COR-L47 (cell line): Measurements from ENCODE around the gene BTBD2.

Experiments
- DNase-seq: peaks from one replicate; lab custom pipeline; 2025; lab: John Stamatoyannopoulos, UW

The BTBD2 gene

GRCh38 chr19:2050991-2051772, 35.7 kb upstream of the BTBD2 start, which contains the start of gene MKNK2:
Gene MKNK2 (minus strand): TSS chr19:2051244. CDS start chr19:2050851, 393 bp downstream.
- DNase-seq = peak; percentile 74

DNA sequence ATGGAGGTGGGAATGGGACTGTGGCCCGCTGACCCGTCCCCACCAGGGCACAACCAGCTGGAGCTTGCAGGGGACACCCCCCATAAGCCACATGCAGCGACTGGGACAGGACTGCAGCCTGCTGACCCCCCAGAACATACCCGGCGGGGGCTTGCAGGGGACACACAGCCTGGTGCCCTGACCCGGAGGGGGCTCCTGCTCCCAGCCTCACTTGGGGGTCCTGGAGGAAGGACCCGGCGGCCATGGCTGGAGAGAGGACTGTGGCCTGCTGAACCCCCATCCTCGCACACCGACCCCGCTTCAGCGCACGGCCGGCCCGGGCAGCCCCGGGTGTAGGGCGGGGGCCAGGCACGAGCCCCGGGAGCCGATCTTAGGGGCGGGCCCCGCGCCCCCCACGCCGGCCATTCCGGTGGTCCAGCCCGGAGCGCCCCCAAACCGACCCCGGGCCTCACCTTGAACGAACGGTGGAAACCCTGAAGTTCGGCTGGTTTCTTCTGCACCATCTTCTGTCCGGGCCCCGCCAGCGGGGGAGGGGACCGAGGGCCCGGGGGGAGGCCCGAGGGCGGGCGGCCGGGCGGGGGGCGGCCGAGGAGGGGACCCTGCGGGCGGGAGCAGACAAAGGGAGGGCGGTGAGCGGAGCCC, 35.0 kb upstream of the BTBD2 start:
- no peak for DNase-seq

DNA sequence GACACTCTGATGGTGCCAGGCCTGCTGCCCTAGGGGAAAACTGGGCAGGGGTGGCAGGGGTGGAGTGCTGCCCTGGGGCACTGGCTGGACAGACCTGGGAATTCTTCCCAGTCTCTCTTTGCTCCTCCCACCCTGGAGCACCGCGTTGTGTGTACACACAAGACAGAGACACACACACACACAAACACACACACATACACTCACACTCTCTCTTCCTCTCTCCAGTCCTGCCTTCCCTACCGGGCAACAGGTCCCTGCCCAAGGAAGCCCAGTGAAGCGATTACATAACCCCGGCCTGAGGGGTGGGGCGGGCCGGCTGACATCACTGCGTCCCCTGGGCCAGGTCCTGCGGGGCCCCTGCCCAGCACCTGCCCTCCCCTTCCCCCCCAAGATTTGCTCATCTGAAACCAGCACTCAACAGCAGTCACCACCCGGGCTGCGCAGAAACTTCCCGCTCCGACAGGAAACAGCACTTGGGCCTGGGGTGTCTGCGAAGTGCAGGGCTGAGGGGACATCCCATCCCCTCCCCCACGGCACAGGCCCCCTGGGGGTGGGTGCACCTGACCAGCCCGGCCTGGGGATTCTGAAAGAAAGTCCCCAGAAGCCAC, 34.3 kb upstream of the BTBD2 start:
- peak; percentile 28 for DNase-seq

- DNase-seq = no peak
Observed at GRCh38 chr19:2048959-2049740, 33.6 kb upstream of the BTBD2 start.

GRCh38 chr19:2048104-2048958, 32.8 kb upstream of the BTBD2 start:
- no peak for DNase-seq

- DNase-seq = no peak
Observed at GRCh38 chr19:2047449-2048103, 32.1 kb upstream of the BTBD2 start.

DNA sequence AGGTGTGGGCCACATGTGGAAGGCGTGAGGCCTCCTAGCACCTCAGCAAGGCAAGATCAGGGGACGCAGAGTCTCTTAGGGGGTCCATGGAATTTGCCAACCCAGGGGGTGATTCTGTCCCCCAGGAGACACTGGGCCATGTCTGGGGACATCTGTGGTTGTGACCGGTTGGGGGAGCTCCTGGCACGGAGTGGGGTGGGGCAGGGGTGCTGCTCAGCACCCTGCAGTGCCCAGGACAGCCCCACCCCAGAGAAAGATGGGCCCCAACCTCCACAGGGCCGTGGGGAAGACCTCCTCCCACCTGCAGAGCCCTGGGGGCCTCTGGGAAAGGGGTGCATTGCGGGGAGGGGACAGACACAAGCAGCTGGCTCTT, 31.5 kb upstream of the BTBD2 start:
- no peak for DNase-seq

GRCh38 chr19:2046046-2046907, 30.8 kb upstream of the BTBD2 start:
- DNase-seq = no peak

GRCh38 chr19:2045501-2046045, 30.1 kb upstream of the BTBD2 start:
- DNase-seq = no peak

GRCh38 chr19:2044709-2045500, 29.4 kb upstream of the BTBD2 start:
- DNase-seq = no peak

- DNase-seq = no peak
Observed at GRCh38 chr19:2043961-2044708, 28.6 kb upstream of the BTBD2 start.

DNA sequence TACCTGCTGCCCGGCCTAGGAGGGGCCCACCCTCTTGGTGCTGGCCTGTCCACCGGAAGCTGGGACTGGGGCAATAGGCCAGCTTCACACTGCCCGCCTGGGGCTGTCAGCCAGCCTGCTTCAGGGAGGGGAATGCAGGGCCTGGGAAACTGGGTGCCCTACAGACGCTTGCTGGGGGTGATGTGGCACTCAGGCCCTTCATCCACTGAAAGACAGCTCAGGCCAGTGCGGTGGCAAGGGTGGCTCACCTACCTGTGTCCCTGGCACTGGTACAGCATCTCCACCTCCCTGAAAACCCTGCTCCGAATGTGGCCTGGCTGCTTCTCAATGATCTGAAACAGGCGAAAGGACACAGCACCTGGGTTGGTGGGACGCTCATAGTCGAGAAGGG, 27.7 kb upstream of the BTBD2 start:
- DNase-seq = no peak

- no peak for DNase-seq
Observed at GRCh38 chr19:2042485-2043250, 27.2 kb upstream of the BTBD2 start.

GRCh38 chr19:2041683-2042484, 26.4 kb upstream of the BTBD2 start:
- peak; percentile 97 for DNase-seq

DNA sequence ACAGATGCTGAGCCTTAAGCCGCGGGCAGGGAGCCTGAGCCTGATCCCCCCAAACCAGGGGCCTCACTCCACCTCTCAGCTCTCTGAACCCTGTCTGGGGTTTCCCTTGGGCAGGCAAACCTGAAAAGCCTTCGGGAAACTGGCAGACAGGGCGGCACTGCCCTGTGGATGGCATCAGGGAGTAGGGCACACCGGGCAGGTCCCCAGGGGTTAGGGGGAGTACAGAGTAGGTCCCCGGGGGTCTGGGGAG, 25.8 kb upstream of the BTBD2 start:
- DNase-seq = no peak

GRCh38 chr19:2040647-2041432, 25.3 kb upstream of the BTBD2 start:
- no peak for DNase-seq
